Activated naive CD4-positive, alpha-beta T cell (primary cell): ENCODE results near the gene CUL4B.
A peak's percentile ranks its signal among the peaks of the same experiment; 100 is the strongest.
"Not testable (repeated sequence)": the region's sequence is repeated elsewhere in the genome, so short reads cannot be mapped to it uniquely, and the experiment has no call there.

Experiments
- DNase-seq, 4 experiments: peaks; one replicate each; lab custom pipeline; 2025; lab: John Stamatoyannopoulos, UW

The CUL4B gene

DNA sequence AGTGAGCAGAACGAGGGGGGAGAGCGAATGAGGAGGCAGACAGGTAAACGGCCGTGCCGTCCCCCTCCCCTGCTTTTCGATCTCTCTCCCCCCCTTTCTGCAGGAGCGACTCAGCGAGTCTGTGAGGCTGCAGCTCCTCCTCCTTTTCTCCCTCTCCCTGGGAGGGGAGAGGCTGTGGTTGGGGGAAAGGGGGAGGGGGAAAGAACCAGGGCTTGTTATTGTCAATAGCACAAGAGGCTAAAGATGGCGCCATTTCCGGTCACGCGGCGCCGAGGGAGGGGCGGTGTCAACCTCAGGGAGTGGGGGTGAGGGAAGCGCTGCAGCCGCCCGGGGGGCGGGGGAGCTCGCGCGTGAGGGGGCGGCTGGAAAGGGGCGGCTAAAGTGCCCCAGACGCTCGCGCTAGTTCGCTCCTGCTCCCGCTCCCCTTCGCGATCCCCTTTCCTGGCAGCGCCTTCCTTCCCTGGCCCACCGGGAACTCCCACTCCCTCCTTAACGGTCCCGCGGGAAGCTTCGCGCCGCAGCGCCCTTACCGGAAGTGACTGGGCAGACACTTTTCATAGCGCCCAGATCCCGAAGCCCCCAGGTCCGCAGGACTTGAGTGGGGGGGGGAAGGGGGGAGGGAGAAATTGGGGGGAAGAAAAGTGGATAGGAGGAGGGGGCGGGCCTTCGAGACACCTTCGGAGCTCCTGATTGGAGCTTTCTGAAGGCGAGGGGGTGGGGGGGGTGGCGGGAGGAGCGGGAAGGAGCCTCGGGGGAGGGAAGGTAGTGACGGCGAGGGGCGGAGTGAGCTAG is at the start of gene CUL4B:
Gene CUL4B, minus strand, starts transcription at position 121 of the 792 bp plus-strand sequence. CDS start 324 bp downstream, outside the sequence.
- DNase-seq = peak; percentile 61 to 87 (median 77)

DNA sequence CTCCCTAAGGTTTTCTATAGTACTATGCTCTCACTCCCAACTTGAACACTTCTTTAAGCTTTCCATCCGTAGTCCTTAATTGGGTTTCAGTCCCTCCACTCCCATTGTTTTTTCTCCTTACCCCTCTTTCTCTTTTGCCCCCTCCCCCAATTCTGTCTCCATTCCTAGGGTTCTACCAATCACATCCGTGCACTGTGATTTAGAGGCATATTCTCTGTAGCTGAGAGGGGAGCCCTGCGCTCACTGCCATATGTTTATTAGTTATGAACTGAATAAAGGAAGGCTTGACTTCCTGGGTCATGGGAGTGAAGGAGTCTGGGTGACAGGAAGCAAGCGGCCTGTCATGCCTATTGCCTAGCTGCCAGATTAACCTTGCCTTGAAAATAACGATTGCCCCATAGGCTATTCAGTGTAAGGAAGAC is 43.6 kb upstream of the CUL4B start:
- DNase-seq = peak in 1 of 4 experiments; percentile 2

DNA sequence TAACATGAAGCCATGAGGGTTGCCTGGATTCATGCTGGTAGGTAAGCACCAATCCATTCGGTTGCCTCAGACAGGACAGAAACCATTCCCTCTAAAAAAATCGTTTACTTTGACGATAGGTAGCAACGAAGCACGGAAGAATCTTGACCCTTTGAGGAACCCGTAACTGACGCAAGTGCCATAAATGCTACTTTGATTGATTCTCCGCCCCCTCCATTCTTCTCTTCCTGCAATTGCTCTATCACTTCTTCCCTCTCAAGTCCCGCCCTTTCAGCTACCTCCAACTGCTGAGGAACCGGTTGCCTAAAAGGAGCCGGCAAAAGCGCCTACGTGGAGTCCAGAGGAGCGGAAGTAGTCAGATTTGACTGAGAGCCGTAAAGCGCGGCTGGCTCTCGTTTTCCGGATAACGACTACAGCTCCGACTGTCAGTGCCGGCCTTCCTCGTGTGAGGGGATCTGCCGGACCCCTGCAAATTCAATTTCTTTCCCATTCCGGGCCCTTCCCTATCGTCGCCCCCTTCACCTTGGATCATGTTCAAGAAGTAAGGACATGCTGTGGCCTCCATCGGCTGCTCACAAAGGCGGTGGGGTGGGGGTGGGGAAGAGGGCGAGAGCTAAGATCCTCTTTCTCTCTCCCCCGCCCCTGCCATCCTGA is 43.1 kb upstream of the CUL4B start, which contains the start of gene MCTS1:
Gene MCTS1, plus strand, starts transcription at position 395 of the 654 bp plus-strand sequence. Its CDS starts 136 bp downstream, at position 531.
- peak; percentile 21 to 55 (median 32) for DNase-seq

DNA sequence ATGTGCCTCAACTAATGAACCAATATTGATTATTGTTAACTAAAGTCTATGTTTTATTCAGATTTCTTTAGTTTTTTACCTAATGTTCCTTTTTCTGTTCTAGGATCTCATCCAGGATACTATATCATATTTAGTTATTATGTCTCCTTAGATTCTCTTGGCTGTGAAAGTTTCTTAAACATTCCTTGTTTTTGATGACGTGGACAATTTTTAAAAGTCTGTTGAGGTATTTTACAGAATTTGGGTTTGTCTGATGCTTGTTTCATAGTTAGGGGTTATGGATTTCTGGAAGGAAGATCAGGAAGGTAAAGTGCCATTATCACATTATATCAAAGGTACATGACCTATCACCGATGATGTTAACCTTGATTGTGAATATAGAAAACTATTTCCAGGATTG is 24.9 kb upstream of the CUL4B start:
- no peak for DNase-seq

DNA sequence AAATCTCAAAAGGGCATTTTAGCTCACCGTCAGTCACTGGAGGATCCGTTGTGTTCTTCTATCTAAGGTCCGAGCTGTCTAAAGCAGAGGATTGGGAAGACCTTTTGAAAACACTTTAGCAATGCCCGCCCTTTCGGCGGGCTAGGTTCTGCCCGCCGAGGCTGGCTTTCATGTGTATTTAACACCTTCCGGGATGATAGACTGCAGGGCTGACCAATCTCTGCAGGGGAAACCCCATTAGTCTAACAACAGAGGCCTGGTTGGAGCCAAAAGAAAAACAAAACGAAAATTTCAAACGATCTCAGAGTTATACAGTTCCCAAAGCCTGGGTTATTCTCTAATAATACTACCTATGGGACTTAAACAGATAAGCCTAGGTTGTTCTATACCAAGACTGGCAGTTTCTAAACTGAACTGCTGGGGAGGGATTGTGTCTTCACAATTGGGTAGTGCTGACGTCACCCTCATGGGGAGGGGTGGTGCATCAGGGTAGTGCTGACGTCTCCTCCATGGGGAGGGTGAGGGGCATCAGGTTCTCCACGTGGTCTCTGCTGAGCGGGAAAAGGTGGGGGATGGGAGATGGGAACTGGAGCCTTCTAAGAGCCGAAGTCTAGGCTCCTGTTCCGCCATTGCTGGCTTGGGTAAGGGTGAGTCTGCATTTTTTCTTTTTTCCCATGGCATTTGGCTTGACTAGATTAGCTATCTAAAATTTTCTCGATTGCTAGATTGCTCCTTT is 14.8 kb upstream of the CUL4B start:
- DNase-seq = no peak

DNA sequence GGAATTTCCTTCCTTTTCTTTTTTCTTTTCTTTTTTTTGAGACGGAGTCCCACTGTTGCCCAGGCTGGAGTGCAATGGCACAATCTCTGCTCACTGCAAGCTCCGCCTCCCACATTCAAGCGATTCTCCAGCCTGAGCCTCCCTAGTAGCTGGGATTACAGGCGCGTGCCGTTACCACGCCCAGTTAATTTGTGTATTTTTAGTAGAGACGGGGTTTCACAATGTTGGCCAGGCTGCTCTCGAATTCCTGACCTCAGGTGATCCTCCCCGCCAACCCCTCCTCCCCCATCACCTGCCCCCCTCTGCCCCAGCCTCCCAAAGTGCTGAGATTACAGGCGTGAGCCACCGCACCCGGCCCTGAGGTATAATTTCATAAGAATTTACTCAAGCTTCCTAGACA is 13.0 kb upstream of the CUL4B start:
- DNase-seq = not testable (repeated sequence)

DNA sequence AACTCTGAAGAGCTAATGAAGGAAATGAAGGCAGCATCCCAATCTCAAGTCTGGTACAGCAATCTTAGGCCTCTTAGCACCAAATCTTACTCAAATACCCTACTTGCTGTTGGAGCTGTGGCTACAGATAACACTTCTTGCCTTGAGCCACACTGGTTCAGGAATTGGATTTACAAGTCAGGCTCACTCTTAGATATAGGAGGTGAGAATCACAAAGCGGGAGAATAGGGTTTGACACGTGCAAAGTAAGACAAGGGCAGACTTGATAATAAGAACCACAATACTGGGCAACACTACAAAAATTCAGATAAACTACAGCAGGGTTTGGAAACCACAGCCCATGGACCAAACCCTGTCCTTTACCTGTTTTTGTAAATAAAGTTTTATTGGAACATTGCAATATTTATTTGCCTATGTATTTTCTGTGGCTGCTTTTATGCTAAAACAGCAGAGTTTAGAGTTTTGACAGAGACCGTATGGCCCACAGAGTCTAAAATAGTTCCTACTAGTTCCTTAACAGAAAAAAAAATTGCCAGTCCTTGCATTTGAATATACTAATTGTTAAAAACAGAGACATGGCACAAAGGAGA is 9.3 kb upstream of the CUL4B start:
- no peak for DNase-seq

DNA sequence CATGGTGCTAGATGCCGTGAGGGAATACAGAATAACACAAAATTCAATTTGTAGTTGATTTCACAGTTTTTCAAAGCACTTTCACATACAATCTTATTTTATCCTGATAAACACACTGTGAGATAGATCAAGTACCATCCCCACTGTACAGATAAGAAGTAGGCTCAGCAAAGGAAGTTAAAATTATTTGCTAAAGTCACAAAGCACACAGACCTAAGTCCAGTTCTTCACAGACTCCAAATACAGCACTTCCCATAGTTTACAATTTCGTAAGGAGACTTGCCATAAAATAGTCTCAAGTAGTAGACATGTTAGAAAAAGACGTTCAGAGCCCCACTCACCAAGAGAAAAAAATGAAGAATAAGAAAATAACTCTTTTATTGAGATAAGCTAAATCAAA is 7.8 kb upstream of the CUL4B start:
- no peak for DNase-seq

DNA sequence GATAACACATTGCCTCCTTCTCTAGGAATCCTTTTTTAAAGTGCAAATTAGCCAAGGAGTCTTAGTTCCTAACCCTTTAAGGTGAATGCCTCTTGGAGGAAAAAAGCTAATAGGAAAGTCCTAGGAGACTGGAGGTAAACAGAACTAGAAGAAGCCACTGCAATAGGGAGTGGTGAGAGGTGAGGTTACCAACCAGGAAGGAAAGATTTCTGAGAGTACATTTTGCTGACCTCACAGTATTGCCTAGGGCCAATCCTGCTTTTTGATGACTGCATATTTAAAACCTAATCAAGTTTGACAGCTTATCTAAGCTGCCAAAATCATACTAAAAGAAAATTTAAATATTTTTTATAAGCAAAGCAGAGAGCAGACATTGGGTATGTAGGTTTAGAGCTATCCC is 7.3 kb upstream of the CUL4B start:
- DNase-seq = no peak

DNA sequence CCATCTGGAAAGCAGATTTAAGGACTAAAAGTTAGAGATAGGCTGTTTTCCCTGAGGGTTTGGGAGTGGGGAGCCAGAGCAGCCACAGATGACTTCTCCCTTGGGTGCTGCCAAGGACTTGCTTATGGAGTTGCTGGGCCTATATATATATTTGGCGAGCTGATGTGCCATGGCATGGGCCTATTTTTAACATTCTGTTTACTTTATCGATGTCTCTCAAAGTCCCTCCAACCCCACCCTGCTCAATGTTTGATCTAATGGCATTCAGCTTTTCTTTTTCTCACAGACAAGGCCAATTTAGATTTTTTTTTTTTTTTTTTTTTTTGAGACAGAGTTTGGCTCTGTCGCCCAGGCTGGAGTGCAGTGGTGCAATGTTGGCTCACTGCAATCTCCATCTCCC is 6.1 kb upstream of the CUL4B start:
- no peak for DNase-seq

DNA sequence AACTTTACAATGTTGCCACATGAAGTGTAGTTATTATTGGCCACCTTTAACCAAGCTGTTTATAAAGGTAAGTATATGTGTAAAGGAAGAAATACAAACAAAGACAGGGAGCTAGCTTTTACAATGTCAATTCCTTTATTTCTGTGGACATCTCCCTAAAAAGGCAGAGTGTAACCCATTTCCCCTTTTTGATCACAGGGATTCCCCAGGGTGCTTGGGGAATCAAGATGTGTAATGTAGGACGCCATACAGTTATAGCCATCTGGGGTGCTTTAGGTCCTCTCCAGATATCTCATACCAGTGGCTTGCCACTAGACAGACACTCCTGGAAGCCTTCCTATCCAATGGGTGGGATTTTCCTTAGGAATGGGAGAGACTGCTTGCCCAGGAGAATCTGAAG is 4.2 kb upstream of the CUL4B start:
- DNase-seq = no peak

DNA sequence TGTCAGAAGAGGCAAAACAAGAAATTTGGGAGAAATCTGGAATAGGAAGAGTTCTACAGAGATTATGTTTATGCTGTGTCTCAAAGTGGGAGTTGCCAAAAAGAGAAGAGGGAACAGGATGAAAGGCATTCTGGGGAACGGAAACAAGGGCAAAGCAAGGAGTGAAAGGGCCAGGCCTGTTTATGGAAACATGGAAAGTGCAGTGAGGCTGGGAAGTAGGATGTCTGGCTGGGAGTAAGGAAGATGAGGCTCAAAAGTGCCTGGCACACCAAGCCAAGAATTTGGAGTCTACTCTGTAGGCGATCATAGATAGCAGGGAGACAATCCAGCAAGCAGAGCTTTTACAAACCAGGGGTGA is 1.8 kb upstream of the CUL4B start:
- DNase-seq = no peak

DNA sequence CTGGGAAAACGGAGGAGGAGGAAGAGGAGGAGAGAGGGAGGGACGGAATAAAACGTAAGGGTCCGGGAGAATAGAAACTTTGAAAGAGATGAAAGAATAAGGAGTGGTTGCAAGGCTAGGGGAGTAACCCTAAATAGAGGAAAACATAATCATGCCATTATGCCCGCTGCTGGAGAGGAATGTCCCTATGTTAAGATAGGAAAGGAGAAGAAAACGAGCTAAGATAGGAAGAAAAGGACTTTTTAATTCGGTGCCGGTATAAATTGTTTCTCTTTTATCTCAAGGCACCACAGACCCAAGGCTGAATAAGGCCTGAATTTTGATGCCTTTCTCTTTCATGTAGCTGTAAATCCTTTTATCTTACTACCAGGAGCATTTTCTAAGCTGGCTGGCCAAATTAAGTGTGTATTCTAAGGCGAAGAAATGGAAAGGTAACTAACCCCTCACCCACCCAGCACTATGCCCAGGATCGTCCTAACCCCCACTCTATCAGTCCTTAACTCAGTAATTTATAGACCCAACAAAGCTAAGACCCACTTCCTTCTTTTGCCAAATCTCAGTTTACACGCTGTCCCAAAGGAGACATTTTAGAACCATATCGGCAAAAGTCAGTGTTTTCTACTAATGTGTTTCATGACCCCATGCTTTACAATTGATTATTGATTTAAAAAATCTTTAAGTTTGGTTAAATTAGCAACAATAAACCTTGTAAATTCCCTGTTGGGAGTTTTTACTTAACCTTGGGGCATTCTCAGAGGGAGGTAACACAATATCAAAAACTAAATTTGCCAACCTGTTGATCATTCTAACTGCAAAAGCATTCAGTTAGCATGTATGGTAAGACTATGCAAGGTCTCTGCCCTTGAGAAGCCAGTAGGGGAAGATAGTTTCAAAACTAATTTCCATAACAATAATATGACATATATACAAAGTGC is 1.1 kb upstream of the CUL4B start:
- no peak for DNase-seq

DNA sequence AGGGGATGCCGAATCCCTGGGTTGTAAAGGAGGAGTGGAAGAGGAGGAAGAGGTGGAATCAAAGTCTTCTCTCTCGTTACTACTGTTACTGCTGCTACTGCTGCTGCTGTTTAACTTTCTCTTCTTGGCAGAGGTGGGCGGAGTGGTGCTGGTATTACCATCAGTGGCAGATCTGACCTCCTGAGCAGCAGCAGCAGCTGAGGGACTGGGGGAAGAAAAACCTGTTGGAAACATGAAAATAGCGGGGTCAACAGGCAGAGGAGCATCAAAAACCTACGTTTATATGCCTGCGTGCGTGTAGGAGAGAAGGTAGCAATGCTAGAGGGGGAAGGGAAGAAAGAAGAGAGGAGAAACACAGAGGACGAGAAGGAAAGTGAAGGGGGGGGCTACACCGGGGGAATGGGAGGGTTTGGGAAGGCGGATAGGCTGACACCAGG is 339 bp downstream of the CUL4B start:
- peak; percentile 1 to 33 (median 14) for DNase-seq

DNA sequence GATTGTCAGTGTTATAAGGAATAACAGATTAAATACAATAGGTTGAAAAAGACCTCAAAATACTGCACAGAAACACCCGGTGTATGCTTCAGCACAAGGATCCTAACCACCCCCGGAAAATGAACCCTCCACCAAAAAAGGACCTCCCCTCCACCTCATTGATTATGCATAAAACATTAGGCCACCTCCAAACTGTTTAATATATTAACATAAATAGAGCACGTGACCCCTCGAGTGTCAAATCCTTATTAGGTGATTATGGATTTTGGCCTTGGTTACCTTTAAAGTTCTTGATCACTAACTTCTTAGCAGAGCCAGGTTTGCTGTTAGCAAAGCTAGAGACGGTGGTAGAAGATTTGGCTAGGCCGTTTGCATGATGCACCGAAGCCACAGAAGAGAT is 958 bp downstream of the CUL4B start:
- DNase-seq = no peak

DNA sequence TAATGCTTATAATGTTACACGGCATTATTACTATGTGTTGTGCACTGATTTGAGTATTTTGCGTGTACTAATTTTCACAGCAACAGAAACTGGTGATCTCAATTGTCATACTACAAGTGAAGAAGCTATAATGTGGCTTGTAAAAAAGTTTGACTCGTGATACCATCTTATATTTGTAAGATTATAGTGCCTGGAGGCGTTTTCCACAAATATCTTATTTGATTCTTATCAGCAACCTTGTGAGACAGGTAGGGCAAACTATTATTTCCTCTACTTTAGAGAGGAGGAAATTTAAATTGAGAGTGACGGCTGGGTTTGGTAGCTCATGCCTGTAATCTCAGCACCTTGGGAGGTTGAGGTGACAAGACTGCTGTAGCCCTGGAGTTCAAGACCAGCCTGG is 4.5 kb downstream of the CUL4B start:
- DNase-seq = no peak

DNA sequence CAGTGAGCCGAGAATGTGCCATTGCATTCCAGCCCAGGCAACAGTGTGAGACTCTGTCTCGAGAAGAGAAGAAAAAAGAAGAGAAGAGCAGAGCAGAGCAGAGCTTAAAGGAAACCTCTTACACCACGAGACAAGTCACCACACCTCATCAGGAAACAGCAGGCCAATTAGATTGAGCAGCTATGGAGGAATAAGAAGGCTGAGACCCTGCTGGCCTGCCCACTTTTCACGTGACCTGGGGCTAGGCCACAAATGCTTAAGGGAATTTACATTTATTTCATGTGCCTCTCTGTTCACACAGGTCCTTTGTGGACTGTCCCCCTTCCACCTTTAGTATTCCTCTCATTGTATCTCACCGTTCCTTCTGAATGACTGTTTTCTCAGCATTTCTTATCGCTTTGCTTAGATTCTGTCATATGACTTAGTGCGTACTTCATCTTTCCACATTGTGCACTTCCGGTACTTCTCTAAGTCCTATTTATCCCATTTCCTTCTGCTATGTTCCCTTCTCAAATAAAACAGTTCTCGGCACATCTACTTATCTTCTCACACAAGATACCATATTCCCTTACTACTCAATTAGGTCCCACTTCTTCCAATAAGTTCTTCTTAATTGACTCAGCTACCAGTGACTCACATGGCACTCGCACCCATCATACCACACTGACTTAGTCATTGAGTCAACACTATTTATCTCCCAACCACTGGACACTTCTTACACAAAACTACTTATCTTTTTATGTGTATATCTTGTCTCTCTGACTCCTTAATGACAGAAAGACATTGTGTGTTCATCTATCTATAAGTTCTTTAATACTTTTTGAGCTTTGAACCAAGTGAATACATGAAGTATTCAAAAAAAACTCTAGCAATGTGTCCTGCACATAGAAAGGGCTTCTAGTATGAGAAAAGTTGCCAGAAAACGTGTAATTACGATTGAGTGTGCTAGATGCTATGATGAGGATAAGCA is 11.0 kb downstream of the CUL4B start:
- DNase-seq = no peak

DNA sequence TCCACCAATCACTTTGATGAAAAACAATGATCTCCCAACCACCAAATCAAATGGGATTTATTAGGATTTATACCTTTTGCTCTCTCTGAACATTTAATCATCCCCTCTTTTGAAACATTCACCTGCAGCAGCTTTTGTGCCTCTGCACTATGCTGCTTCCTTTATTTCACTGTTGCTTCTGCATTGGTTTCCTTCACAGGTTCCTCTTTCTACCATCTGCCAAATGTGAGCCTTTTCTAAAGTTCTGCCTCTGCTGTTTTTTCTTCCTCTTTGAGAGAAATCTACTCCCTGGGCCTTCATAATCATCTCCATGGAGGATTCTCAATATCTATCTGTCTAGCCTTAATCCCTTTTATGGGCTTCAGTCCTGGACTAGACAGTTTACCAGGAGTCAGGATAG is 24.7 kb downstream of the CUL4B start:
- DNase-seq = no peak

DNA sequence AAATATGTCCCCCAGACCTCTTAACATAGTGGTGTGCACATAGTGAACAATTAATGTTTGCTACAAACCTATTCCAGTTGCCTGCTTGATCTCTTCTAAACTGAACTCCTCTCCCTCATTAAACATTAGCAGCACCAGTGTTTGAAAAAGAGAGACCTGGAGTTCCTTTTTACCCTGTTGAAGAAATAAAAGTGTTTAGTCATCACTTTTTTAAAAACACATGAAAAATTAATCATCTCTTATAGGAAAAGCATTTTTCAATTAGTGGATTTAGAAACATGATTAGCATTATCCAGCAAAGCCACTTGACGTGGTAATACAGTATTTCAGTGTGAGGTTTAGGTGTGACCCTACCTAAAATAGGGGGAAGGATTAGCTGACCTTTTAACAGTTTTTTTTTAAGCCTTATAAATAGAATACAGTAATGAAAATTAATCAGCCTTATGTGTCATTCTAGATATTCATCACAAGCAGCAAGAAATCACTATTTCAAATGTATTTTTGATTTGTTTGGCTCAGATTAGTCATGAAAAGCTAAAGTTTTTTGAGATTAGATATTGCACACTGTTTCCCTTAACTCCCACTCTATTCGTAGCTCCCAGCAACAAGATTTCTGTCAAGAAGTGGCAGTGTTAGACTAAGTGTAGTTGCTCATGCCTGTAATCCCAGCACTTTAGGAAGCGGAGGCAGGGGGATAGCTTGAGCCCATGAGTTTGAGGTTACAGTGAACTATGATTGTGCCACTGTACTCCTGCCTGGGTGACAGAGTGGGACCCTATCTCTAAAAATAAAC is 26.2 kb downstream of the CUL4B start:
- DNase-seq = no peak
